Measurements from ENCODE around the gene LMO4. TPM values are rescaled to one million over a fixed set of nuclear protein-coding genes. Genes with fewer than 3 reads are reported as not detected.

Gene LMO4
- total and polyA plus RNA-seq, 2 of the 13 experiments (the other 11 are each of a cell fraction or from before 2014, with no cell fraction given): 19.3 to 49.9 TPM

DNA sequence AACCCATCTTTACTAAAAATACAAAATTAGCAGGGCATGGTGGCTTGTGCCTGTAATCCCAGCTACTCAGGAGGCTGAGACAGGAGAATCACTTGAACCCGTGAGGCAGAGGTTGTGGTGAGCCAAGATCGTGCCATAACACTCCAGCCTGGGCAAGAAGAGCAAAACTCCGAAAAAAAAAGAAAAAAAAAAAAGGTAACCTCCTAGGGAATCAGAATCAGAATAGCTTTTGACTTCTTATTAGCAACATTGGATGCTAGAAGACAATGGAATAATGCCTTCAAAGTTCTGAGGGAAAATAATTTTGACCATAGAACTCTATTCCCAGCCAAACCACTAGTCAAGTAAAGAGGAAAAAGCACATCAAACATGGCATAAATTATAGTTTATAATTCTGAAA is 60.9 kb downstream of the LMO4 start:
- Histone ChIP-seq H3K4me3 (replicated peaks in 1 of 3; ENCODE audit: insufficient read depth in 1 of 3, low read depth in 2 of 3, low read length in 3 of 3) (no peak overlapping the region), H3K9ac (ENCODE audit: insufficient read depth, low read depth, low read length) (no peak overlapping the region), H3K4me2 (ENCODE audit: low read depth, low read length) (no peak overlapping the region), H2AFZ (ENCODE audit: low read length) (no peak overlapping the region), H3K27me3 (ENCODE audit: control insufficient read depth in 1 of 2, insufficient read depth in 2 of 2, low read length in 2 of 2) (no peaks in the 10 kb centered on the region), H3K36me3 (replicated peaks in 1 of 2; ENCODE audit: control insufficient read depth in 1 of 2, insufficient read depth in 2 of 2, low read length in 2 of 2) (no peaks in the 10 kb centered on the region), H3K79me2 (ENCODE audit: insufficient read depth, low read length) (no peaks in the 10 kb centered on the region), H3K9me3 (ENCODE audit: low read length) (no peaks in the 10 kb centered on the region), H3K27ac (ENCODE audit: extremely low read length, insufficient read depth, low read length) (no peak overlapping the region), H3K4me1 (ENCODE audit: insufficient read depth, low read length) (no peaks in the 10 kb centered on the region), H4K20me1 (ENCODE audit: insufficient read depth, low read length) (no peaks in the 10 kb centered on the region)
- WGBS (ENCODE audit: low lambda C conversion rate): 0% methylated on average over 3 of the region's 3 CpGs
- no peak for DNase-seq (ENCODE audit: low spot score)
- in situ Hi-C loops (cut with HindIII; ENCODE audit: extremely low pct_ligation_motif_present, low pct_unique_long_range_greater_than_20kb) (no loop called here), intact Hi-C loops (cut with micrococcal nuclease; ENCODE audit: unreplicated experiment) (no loop called here)
- ChIA-PET CTCF (ENCODE audit: low intra/inter-chr PET ratio, low total read pairs) (no interaction called here), POLR2A (no interaction called here)
- TF ChIP-seq ZNF317 (CRISPR knock-in tag; IDR thresholded peaks at IDR 0.05): 0 out of 2 replicates have a peak, but pooled peaks have one; percentile 44
- TF ChIP-seq SP5 (CRISPR knock-in tag; IDR thresholded peaks at IDR 0.05; ENCODE audit: borderline replicate concordance, low read depth): no peak
- no peak for ATAC-seq
- BruUV-seq (replicated peaks): no TSS peak
- no peak for FAIRE-seq

- CTCF ChIA-PET (ENCODE audit: low intra/inter-chr PET ratio, low total read pairs): no interaction called here
- POLR2A ChIA-PET: no interaction called here
- no peak overlapping the region for H3K9ac ChIP-seq (ENCODE audit: insufficient read depth, low read depth, low read length)
- in situ Hi-C loops (cut with HindIII; ENCODE audit: extremely low pct_ligation_motif_present, low pct_unique_long_range_greater_than_20kb): no loop called here
- no peak overlapping the region for H3K4me3 ChIP-seq (replicated peaks in 1 of 3; ENCODE audit: insufficient read depth in 1 of 3, low read depth in 2 of 3, low read length in 3 of 3)
- DNase-seq (ENCODE audit: low spot score) (no peak), ATAC-seq (no peak), FAIRE-seq (no peak)
- H4K20me1 ChIP-seq (ENCODE audit: insufficient read depth, low read length): no peaks in the 10 kb centered on the region
- no TSS peak for BruUV-seq (replicated peaks)
- no peaks in the 10 kb centered on the region for H3K36me3 ChIP-seq (replicated peaks in 1 of 2; ENCODE audit: control insufficient read depth in 1 of 2, insufficient read depth in 2 of 2, low read length in 2 of 2)
- no peaks in the 10 kb centered on the region for H3K4me1 ChIP-seq (ENCODE audit: insufficient read depth, low read length)
- no peaks in the 10 kb centered on the region for H3K79me2 ChIP-seq (ENCODE audit: insufficient read depth, low read length)
- H3K27ac ChIP-seq (ENCODE audit: extremely low read length, insufficient read depth, low read length): no peak overlapping the region
- no peak overlapping the region for H2AFZ ChIP-seq (ENCODE audit: low read length)
- H3K9me3 ChIP-seq (ENCODE audit: low read length): no peaks in the 10 kb centered on the region
- H3K4me2 ChIP-seq (ENCODE audit: low read depth, low read length): no peak overlapping the region
- intact Hi-C loops (cut with micrococcal nuclease; ENCODE audit: unreplicated experiment): no loop called here
- 8% methylated on average over 7 of the region's 7 CpGs for WGBS (ENCODE audit: low lambda C conversion rate)
- H3K27me3 ChIP-seq (ENCODE audit: control insufficient read depth in 1 of 2, insufficient read depth in 2 of 2, low read length in 2 of 2): no peaks in the 10 kb centered on the region
- no peak for TF ChIP-seq ZNF326 (CRISPR knock-in tag; IDR thresholded peaks at IDR 0.05; ENCODE audit: borderline replicate concordance)
- no peak for TF ChIP-seq MIER3 (CRISPR knock-in tag; IDR thresholded peaks at IDR 0.05; ENCODE audit: borderline replicate concordance)
- TF ChIP-seq KAT7 (CRISPR knock-in tag; IDR thresholded peaks at IDR 0.05; ENCODE audit: borderline replicate concordance): no peak
- no peak for TF ChIP-seq EED (CRISPR knock-in tag; IDR thresholded peaks at IDR 0.05)
- TF ChIP-seq ZHX1 (CRISPR knock-in tag; IDR thresholded peaks at IDR 0.05; ENCODE audit: low read depth): no peak
- TF ChIP-seq ZNF451 (CRISPR knock-in tag; IDR thresholded peaks at IDR 0.05): no peak
- no peak for TF ChIP-seq ZNF724P (CRISPR knock-in tag; IDR thresholded peaks at IDR 0.05; ENCODE audit: borderline replicate concordance)
- TF ChIP-seq, protein P1, sequence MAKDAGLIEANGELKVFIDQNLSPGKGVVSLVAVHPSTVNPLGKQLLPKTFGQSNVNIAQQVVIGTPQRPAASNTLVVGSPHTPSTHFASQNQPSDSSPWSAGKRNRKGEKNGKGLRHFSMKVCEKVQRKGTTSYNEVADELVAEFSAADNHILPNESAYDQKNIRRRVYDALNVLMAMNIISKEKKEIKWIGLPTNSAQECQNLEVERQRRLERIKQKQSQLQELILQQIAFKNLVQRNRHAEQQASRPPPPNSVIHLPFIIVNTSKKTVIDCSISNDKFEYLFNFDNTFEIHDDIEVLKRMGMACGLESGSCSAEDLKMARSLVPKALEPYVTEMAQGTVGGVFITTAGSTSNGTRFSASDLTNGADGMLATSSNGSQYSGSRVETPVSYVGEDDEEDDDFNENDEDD (CRISPR knock-in tag; IDR thresholded peaks at IDR 0.05; ENCODE audit: borderline replicate concordance): no peak
- TF ChIP-seq HCFC1 (IDR thresholded peaks at IDR 0.05; ENCODE audit: low read depth, low read length): no peak
- TF ChIP-seq XBP1 (CRISPR knock-in tag; IDR thresholded peaks at IDR 0.05): no peak
Observed at GRCh38 chr1:87392248-87393192, 63.8 kb downstream of the LMO4 start.
